Measurements from ENCODE around the gene SYNDIG1.

SYNDIG1 gene

DNA sequence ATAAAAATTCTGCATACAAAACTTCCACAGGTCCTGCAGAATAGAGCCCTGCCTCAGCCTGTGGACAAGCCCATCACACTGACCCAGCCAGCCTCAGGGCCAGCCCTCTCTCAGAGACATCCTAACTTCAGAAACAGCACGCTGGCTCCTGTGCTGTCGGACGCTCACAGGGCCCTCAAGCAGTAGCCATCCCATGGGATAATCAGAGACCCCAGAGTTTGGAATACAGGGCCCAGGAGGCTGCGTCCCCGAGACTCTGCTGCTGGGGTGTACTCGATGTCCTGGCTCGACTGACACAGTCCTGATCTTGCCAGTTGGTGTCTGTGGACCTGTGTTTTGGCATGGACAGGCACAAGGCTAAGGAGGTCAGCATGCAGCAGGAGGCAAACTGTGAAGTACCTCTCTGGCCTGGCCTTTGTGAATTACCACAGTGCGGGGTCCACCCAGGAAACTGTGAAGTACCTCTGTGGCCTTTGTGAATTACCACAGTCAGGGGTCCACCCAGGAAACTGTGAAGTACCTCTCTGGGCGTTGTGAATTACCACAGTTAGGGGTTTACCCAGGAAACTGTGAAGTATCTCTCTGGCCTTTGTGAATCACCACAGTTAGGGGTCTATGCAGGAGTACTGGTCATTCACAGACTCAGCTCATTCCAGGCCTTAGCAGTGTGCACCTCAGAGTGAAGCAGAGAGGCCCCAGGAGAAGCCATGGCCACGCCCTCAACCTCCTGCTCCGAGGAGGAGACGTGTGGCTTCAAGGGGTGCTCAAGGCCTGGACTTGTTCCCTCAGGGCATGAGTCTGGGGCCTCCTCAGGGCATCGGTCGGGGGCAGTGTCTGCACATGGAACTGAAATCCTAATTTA, 212.4 kb downstream of the SYNDIG1 start:
- no peak for DNase-seq

DNA sequence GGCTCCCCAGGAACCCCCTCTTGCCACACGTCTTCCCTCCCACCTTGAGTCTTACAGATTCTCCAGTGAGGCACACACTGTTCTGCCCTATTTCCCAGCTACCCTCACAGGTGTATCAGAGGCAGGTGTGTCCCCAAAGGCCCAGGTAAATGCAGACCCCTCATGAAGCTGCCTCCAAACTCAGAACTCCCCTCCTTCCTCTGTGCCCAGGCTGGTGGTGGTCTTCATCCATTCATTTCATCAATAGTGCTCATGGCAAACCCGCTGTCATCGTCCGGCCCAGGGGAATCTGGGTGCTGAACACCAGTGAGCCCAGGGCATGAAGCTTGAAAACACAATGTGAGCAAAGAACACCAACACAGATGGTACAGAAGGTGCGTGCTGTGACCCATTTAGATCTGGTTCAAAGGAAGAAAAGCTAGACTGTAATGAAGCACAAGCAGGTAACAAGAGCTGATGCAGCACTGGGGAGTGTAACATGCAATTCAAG, 213.1 kb downstream of the SYNDIG1 start:
- DNase-seq, result no peak

DNA sequence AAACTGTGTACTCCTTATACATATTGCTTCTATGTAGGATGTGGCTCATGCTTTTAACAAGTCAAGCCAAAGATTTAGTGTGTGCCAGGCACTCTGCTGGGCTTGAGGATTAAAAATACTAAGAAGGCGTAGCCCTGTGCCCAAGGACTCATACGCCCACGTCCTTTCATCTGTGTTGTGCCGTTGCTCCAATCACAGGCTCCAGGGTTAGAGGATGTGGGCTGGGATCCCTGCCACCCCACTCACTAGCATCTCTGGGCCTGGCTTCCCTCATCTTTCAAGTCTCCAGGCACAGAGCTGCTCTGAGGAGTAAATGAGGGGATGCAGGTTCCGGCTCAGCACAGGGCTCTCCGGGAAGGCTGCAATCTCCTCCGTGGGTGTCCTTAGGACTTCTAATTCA, 214.2 kb downstream of the SYNDIG1 start:
- no peak for DNase-seq

DNA sequence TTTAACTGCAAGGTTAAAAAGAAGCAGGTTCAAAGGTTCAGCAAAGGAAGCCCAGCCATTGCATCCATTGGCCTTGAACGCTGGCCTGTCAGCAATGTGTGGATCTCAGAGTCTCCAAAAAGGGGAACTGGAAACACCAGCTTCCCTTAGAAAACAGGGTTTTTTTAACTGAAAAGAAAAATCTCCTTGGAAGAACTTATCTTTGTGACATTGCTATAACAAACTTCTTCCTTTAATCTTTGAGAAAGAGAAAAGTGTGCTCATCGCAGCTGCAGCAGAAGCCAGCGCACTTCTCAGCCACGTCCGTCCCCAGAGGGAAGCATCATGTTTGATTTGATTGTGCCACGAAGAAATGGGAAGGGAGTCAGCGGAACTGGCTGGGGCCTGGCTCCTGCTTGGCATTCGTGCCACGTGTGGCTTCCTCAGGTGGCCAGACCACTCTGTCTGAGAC, 215.0 kb downstream of the SYNDIG1 start:
- no peak for DNase-seq

- DNase-seq, result peak; percentile 58
Observed at GRCh38 chr20:24684956-24685691, 215.7 kb downstream of the SYNDIG1 start.

GRCh38 chr20:24685736-24686135, 216.3 kb downstream of the SYNDIG1 start:
- no peak for DNase-seq

DNA sequence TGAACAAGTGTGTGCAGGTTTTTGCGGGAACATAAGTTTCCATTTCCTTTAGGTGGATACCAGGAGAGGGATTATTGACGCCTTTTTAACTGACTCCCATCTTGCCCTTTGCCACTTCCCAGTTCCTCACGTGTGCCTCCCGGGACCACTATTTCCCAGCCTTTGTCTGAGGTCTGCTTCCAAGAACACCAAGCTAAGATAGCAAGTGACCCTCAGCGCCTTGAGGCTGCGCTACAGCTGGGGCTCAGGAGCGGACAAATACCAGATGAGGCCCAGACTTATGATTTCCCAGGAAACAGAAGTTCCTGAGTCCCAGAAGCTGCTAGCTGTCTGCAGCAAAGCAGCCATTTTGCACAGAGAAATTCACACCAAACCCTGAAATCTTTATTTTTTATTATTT, 216.7 kb downstream of the SYNDIG1 start:
- no peak for DNase-seq

- DNase-seq, result no peak
Observed at GRCh38 chr20:24690408-24690807, 221.0 kb downstream of the SYNDIG1 start.

DNA sequence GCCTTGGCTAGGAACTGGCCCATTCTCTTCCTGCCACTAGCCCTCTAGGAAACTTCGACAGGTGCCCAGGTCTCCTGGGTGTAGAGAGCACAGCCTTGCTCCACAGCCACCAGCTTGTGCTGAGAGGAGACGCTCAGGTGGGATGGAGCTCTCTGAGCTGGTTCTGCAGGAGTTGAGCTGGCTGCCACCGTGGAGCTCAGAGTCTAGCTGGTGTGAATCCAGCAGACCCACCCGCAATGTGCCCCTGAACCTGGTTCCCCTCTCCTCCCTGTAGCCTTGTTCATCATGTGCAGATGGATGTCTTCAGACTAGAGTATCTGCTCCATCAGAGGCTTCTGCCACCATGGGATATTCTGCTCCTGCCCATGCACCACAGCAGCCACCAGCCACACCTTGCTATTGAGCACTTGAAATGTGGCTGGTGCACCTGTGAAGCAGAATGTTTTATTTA, 222.5 kb downstream of the SYNDIG1 start:
- DNase-seq, result no peak

- DNase-seq, result no peak
Observed at GRCh38 chr20:24692446-24693200, 223.2 kb downstream of the SYNDIG1 start.

DNA sequence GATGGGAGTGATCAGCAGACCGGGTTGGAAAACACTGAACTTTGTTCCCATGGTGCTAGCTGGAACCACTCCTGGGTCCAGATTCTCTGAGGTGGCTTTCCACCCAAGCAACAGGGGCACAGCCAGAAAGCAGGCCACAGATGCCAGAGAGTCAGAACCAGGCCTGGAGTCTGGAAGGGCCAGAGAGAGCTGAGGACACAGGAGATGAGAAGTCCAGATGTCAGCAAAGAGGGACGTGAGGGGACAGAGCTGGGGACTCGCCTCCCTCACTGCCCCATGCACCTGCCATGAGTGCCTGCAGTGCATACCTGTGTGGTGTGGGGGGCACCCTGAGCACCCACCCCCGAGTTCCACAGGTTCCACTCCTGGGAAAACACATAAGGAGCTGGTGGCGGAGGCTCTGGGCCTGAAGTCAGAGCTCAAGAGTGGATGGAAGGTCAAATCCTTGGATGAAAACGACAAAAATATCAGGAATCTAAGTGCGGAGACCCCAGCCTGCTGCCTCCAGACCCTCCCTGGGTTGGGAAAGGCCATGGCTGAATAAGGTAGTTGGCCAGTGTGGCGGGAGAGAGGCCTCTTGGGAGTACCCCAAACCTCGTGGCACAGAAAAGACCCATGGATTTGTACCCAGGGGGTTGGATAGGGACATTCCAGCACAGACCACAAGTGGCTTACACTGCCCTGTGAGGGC, 224.2 kb downstream of the SYNDIG1 start:
- DNase-seq, result no peak

- DNase-seq, result no peak
Observed at GRCh38 chr20:24694157-24694726, 224.8 kb downstream of the SYNDIG1 start.

- DNase-seq, result no peak
Observed at GRCh38 chr20:24694727-24695528, 225.5 kb downstream of the SYNDIG1 start.

GRCh38 chr20:24695529-24696225, 226.2 kb downstream of the SYNDIG1 start:
- DNase-seq, result no peak

GRCh38 chr20:24696396-24696795, 227.0 kb downstream of the SYNDIG1 start:
- no peak for DNase-seq

GRCh38 chr20:24697411-24697810, 228.0 kb downstream of the SYNDIG1 start:
- no peak for DNase-seq

DNA sequence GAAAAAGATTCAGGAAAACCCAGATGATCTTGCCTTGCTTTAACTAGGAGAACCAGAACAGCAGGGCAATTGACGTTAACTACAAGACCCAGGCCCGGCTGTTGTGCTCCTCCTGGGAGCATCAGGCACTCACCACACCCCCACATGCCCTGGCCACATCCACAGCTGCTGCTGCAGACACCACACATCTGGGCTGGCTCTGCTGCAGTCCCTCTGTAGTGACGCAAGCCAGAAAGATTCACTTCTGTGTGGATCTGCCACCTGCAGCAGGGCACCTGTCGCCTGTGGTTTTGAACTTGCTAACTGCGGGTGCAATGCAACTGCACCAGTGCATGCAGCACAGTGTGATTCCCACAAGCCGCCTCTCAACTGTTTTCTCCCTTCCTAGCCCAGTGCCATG, 228.8 kb downstream of the SYNDIG1 start:
- no peak for DNase-seq

GRCh38 chr20:24698706-24699206, 229.3 kb downstream of the SYNDIG1 start:
- no peak for DNase-seq

GRCh38 chr20:24699321-24700165, 230.1 kb downstream of the SYNDIG1 start:
- DNase-seq, result no peak

Data from NCI-H146 (cell line).